RWPE2 (cell line): Measurements from ENCODE around the gene UIMC1.

Source experiments
- ATAC-seq: fragments of 200-7000 bp; cut with Tn5 transposase; 3 replicates; pipeline ENCODE4 v1.9.1; 2021; ENCODE audit warnings: low read depth
- DNase-seq: peaks from one replicate; pipeline ENCODE4 v3.0.0-alpha.2; 2020; ENCODE audit warnings: low spot score
- H3K27ac ChIP-seq: fragments of 450-650 bp; 2 replicates; pipeline ENCODE4 v1.5.1; 2017; ENCODE audit warnings: mild to moderate bottlenecking; ENCODE audit not compliant: poor library complexity, severe bottlenecking
- H3K27me3 ChIP-seq: fragments of 250-450 bp; sonication (Bioruptor Pico); 2 replicates; pipeline ENCODE4 v1.5.1; 2021; ENCODE audit warnings: mild to moderate bottlenecking, moderate library complexity; ENCODE audit not compliant: insufficient read depth, poor library complexity, severe bottlenecking
- H3K36me3 ChIP-seq: fragments of 250-450 bp; sonication (Bioruptor Pico); 2 replicates; pipeline ENCODE4 v1.5.1; 2020; ENCODE audit warnings: low read depth, mild to moderate bottlenecking, moderate library complexity
- H3K4me1 ChIP-seq: fragments of 250-450 bp; sonication (Bioruptor Pico); 2 replicates; pipeline ENCODE4 v1.5.1; 2021; ENCODE audit warnings: mild to moderate bottlenecking, moderate library complexity; ENCODE audit not compliant: insufficient read depth, poor library complexity, severe bottlenecking
- H3K4me3 ChIP-seq: fragments of 250-450 bp; sonication (Bioruptor Pico); 2 replicates; pipeline ENCODE4 v1.5.1; 2021; ENCODE audit warnings: mild to moderate bottlenecking, moderate library complexity; ENCODE audit not compliant: severe bottlenecking
- H3K9me3 ChIP-seq: fragments of 250-450 bp; sonication (Bioruptor Pico); 2 replicates; pipeline ENCODE4 v1.5.1; 2021; ENCODE audit warnings: mild to moderate bottlenecking, moderate library complexity; ENCODE audit not compliant: severe bottlenecking
- TF ChIP-seq, protein P1 (sequence below): fragments of 450-650 bp; IDR thresholded peaks from one replicate; pipeline ENCODE4 v1.5.1; 2017; ENCODE audit warnings: mild to moderate bottlenecking, moderate library complexity; ENCODE audit not compliant: poor library complexity, severe bottlenecking

UIMC1 gene

DNA sequence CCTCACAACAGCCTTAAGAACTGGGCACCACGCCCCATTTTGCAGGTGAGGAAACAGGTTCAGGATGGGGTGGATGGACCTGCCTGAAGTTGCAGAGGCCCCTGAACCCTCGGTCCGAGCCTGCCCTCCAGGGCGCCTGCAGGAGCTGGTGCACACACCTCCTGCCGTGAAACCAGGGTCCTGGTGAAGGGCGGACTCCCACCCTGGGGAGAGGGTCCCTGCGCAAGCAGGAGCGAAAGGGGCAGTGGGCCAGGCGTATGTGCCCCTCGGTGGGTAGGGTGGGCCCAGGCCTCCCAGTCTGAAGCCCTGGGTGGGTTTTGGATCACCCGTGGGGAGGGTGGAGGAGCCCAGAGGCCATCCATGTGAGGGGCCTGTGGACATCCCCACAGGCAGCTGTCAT lies 145.3 kb downstream of the UIMC1 start:
- TF ChIP-seq, protein P1, sequence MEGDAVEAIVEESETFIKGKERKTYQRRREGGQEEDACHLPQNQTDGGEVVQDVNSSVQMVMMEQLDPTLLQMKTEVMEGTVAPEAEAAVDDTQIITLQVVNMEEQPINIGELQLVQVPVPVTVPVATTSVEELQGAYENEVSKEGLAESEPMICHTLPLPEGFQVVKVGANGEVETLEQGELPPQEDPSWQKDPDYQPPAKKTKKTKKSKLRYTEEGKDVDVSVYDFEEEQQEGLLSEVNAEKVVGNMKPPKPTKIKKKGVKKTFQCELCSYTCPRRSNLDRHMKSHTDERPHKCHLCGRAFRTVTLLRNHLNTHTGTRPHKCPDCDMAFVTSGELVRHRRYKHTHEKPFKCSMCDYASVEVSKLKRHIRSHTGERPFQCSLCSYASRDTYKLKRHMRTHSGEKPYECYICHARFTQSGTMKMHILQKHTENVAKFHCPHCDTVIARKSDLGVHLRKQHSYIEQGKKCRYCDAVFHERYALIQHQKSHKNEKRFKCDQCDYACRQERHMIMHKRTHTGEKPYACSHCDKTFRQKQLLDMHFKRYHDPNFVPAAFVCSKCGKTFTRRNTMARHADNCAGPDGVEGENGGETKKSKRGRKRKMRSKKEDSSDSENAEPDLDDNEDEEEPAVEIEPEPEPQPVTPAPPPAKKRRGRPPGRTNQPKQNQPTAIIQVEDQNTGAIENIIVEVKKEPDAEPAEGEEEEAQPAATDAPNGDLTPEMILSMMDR, result no peak
- H3K27ac ChIP-seq, result no peak overlapping the region
- no peak for ATAC-seq

DNA sequence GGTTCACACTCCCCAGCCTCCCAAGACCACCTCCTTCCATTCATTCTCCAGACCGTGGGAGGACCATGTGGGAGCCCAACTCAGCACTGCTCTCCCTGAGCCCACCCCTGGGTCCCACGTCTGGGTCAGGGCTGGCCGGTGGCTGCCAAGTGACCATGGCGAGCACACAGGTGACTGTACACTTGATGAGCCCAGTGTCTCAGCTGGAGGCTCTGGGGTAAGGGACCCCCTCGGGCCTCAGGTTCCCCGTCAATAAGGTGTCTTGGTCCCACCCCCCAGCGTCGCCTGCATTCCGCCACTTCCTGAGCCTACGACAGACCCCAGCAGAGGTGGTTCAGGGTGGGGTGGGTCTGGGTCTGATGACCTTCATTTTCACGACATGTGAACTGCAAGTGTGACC lies 146.2 kb downstream of the UIMC1 start:
- ATAC-seq, result no peak
- Histone ChIP-seq H3K4me3 (no peak overlapping the region), H3K27ac (no peak overlapping the region), H3K4me1 (no peaks in the 10 kb centered on the region), H3K27me3 (peaks cover 61% of the 10 kb centered on the region), H3K9me3 (no peaks in the 10 kb centered on the region), H3K36me3 (no peaks in the 10 kb centered on the region)
- no peak for DNase-seq
- TF ChIP-seq, protein P1, result no peak

More for the DNA sequence above, 145.3 kb downstream of the UIMC1 start:
- no peak overlapping the region for H3K4me3 ChIP-seq
- DNase-seq, result no peak
- no peaks in the 10 kb centered on the region for H3K36me3 ChIP-seq
- no peaks in the 10 kb centered on the region for H3K4me1 ChIP-seq
- H3K27me3 ChIP-seq, result peaks cover 70% of the 10 kb centered on the region
- no peaks in the 10 kb centered on the region for H3K9me3 ChIP-seq

DNA sequence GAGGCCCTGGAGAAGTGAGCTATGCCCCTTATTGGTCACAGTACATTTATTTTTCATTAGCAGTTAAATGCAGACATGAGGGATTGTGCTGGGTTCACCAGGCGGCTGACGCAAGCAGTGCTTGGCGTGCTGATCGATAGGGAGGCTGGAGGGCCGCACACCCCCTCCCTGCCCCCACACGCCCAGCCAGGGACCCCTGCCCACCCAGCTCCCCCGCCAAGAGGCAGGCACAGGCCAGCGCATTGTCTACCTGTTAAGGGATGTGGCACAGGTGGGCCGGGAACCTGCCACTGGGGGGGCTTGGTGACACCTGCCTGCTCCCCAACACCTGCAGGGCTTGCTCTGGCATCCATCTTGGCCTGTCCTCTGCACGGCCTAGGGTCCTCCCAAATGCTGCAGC lies 146.7 kb downstream of the UIMC1 start:
- ATAC-seq, result no peak
- Histone ChIP-seq H3K4me1 (no peaks in the 10 kb centered on the region), H3K36me3 (no peaks in the 10 kb centered on the region), H3K4me3 (no peak overlapping the region), H3K9me3 (no peaks in the 10 kb centered on the region), H3K27ac (no peak overlapping the region), H3K27me3 (peaks cover 56% of the 10 kb centered on the region)
- TF ChIP-seq, protein P1, result no peak
- no peak for DNase-seq

DNA sequence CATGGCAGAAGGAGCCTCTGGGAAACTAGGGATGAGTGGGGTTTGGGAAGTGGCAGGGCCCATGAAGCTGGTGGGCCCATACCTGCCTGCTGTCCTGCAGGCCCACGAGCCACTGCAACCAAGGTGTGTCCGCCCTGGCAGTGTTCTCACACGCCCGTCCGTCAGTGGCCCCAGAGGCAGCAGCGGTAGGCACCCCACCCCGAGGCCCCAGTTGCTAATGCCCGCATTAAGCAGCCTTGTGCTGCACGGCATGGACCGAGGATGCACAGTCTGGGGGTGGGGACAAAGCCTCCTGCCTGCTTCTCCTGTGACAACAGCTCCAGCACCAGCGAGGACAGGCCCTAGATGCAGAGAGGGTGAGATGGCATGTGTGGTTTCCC lies 148.7 kb downstream of the UIMC1 start:
- H3K9me3 ChIP-seq, result no peaks in the 10 kb centered on the region
- no peak for DNase-seq
- ATAC-seq, result no peak

DNA sequence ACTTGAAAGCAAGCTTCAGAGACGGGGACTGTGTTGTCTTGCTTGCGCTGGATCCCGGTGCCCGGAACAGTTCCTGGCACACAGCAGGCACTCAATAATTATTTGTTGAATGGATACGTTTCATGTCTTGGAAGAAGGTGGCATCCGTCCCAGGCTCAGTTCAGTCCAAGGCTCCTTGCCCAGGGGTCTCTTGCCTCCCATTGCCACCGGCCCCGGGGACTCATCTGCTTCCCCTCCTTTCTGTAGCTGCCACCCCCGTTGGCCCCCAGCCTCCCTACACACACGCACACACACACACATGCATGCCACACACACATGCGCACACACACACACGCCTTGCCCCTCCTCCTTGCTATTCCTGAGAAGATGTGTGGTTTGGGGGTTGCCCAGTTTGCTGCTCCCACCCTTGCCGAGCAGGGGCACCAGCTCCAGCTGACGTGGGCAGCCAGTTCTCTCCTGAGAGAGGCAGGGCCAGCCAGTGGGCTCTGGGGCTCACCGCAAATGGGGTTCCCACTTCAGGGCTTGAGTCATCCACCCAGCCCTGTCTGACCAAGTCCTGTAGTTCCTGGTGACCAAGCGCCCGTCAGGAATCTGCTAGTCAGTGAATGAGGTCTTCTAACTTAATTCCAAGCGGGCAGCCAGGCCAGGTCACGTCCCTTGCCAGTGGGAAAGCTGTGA lies 149.2 kb downstream of the UIMC1 start:
- ATAC-seq, result no peak
- Histone ChIP-seq H3K27ac (no peak overlapping the region), H3K36me3 (no peaks in the 10 kb centered on the region), H3K4me3 (no peak overlapping the region), H3K4me1 (no peaks in the 10 kb centered on the region), H3K27me3 (peaks cover 38% of the 10 kb centered on the region), H3K9me3 (no peaks in the 10 kb centered on the region)
- no peak for DNase-seq
- TF ChIP-seq, protein P1, result no peak

More for the DNA sequence above, 148.7 kb downstream of the UIMC1 start:
- Histone ChIP-seq H3K4me3 (no peak overlapping the region), H3K27ac (no peak overlapping the region), H3K27me3 (peaks cover 43% of the 10 kb centered on the region), H3K4me1 (no peaks in the 10 kb centered on the region), H3K36me3 (no peaks in the 10 kb centered on the region)
- TF ChIP-seq, protein P1, result no peak
